Measurements from ENCODE around the gene UVSSA. TPM values are rescaled to one million over a fixed set of nuclear protein-coding genes. Genes with fewer than 3 reads are reported as not detected.

Gene UVSSA
- polyA plus RNA-seq, 1 donor from 2014 or later, result 13.3 TPM

GRCh38 chr4:1361431-1361830, 14.4 kb downstream of the UVSSA start:
- H3F3A ChIP-seq (ENCODE audit: insufficient read depth, low read length, poor library complexity, severe bottlenecking), result no peaks in the 10 kb centered on the region
- no peak overlapping the region for H3K4me2 ChIP-seq (ENCODE audit: low read length)
- no peak overlapping the region for H3K4me3 ChIP-seq (ENCODE audit: low read length)
- no peaks in the 10 kb centered on the region for H3K79me2 ChIP-seq (replicated peaks; ENCODE audit: insufficient read depth, low read length)
- H4K20me1 ChIP-seq (ENCODE audit: insufficient read depth), result no peaks in the 10 kb centered on the region
- no peak overlapping the region for H3K9ac ChIP-seq (ENCODE audit: low read length)
- TF ChIP-seq POLR2AphosphoS5 (IDR thresholded peaks at IDR 0.05), result no peak
- TF ChIP-seq, protein P1, sequence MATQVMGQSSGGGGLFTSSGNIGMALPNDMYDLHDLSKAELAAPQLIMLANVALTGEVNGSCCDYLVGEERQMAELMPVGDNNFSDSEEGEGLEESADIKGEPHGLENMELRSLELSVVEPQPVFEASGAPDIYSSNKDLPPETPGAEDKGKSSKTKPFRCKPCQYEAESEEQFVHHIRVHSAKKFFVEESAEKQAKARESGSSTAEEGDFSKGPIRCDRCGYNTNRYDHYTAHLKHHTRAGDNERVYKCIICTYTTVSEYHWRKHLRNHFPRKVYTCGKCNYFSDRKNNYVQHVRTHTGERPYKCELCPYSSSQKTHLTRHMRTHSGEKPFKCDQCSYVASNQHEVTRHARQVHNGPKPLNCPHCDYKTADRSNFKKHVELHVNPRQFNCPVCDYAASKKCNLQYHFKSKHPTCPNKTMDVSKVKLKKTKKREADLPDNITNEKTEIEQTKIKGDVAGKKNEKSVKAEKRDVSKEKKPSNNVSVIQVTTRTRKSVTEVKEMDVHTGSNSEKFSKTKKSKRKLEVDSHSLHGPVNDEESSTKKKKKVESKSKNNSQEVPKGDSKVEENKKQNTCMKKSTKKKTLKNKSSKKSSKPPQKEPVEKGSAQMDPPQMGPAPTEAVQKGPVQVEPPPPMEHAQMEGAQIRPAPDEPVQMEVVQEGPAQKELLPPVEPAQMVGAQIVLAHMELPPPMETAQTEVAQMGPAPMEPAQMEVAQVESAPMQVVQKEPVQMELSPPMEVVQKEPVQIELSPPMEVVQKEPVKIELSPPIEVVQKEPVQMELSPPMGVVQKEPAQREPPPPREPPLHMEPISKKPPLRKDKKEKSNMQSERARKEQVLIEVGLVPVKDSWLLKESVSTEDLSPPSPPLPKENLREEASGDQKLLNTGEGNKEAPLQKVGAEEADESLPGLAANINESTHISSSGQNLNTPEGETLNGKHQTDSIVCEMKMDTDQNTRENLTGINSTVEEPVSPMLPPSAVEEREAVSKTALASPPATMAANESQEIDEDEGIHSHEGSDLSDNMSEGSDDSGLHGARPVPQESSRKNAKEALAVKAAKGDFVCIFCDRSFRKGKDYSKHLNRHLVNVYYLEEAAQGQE (IDR thresholded peaks at IDR 0.05; ENCODE audit: borderline replicate concordance), result no peak
- H3K27me3 ChIP-seq (ENCODE audit: insufficient read depth, low read depth, low read length), result no peaks in the 10 kb centered on the region
- no peaks in the 10 kb centered on the region for H3K9me3 ChIP-seq (ENCODE audit: low read length)
- H3K36me3 ChIP-seq (ENCODE audit: insufficient read depth, low read length), result no peaks in the 10 kb centered on the region
- H2AFZ ChIP-seq (ENCODE audit: low read depth, low read length), result no peak overlapping the region
- no peaks in the 10 kb centered on the region for H3K9me2 ChIP-seq (ENCODE audit: insufficient read depth, low read length)
- H3K27ac ChIP-seq (ENCODE audit: low read length), result no peak overlapping the region

DNA sequence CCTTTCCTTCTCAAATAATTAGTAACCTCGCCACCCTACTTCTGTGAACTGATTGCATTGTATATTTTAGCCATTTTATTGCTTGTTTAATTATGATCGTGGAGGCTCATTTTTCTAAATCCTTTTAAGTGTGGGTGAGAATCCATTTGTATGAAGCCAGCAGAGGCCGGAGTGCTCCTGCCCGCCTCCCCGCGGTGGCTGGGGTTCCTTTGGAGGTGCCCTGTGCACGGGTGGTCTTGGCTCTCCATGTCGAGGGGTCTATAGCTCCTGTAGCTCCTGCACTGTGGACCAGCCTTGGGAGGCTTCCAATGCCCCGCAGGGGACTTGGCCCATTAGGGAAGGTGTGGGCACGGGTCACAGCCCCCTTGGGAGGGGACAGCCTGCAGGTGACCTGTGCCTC, 15.0 kb downstream of the UVSSA start:
- Histone ChIP-seq H3K79me2 (replicated peaks; ENCODE audit: insufficient read depth, low read length) (no peaks in the 10 kb centered on the region), H3K9ac (ENCODE audit: low read length) (no peak overlapping the region), H3K27ac (ENCODE audit: low read length) (no peak overlapping the region), H3K27me3 (ENCODE audit: insufficient read depth, low read depth, low read length) (no peaks in the 10 kb centered on the region), H3K4me2 (ENCODE audit: low read length) (no peak overlapping the region), H3K36me3 (ENCODE audit: insufficient read depth, low read length) (no peaks in the 10 kb centered on the region), H4K20me1 (ENCODE audit: insufficient read depth) (no peaks in the 10 kb centered on the region), H2AFZ (ENCODE audit: low read depth, low read length) (no peak overlapping the region), H3K9me2 (ENCODE audit: insufficient read depth, low read length) (no peaks in the 10 kb centered on the region), H3K4me3 (ENCODE audit: low read length) (no peak overlapping the region), H3K9me3 (ENCODE audit: low read length) (no peaks in the 10 kb centered on the region), H3F3A (ENCODE audit: insufficient read depth, low read length, poor library complexity, severe bottlenecking) (no peaks in the 10 kb centered on the region)
- no peak for TF ChIP-seq MXI1 (conservative IDR thresholded peaks at IDR 0.05; ENCODE audit: poor library complexity, severe bottlenecking)

DNA sequence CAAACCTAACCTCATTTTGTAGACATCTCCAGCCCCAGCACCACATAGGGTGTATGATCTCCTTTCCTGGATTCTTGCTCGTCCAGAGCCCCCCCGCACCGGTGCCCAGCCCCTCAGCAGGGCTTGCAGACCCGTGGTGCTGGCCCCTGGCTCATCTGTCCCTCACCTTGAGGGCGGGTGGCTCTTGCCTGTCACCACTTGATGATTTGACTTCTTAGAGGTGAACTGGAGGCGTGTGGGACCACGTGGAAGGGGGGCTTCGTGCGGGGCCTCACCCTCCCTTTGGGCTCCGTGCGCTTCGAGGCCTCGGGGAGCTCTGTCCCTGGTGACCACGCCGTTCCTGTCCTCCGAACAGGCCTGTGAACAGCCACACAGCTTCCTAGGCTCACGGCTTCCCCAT, 15.5 kb downstream of the UVSSA start:
- Histone ChIP-seq H3K79me2 (replicated peaks; ENCODE audit: insufficient read depth, low read length) (no peaks in the 10 kb centered on the region), H3F3A (ENCODE audit: insufficient read depth, low read length, poor library complexity, severe bottlenecking) (no peaks in the 10 kb centered on the region), H4K20me1 (ENCODE audit: insufficient read depth) (no peaks in the 10 kb centered on the region), H3K4me3 (ENCODE audit: low read length) (no peak overlapping the region), H3K4me2 (ENCODE audit: low read length) (no peak overlapping the region), H3K36me3 (ENCODE audit: insufficient read depth, low read length) (no peaks in the 10 kb centered on the region), H2AFZ (ENCODE audit: low read depth, low read length) (no peak overlapping the region), H3K9me3 (ENCODE audit: low read length) (no peaks in the 10 kb centered on the region), H3K27ac (ENCODE audit: low read length) (no peak overlapping the region), H3K9ac (ENCODE audit: low read length) (no peak overlapping the region), H3K27me3 (ENCODE audit: insufficient read depth, low read depth, low read length) (no peaks in the 10 kb centered on the region), H3K9me2 (ENCODE audit: insufficient read depth, low read length) (no peaks in the 10 kb centered on the region)
- TF ChIP-seq MXI1 (conservative IDR thresholded peaks at IDR 0.05; ENCODE audit: poor library complexity, severe bottlenecking) (no peak), TAF1 (IDR thresholded peaks at IDR 0.05; ENCODE audit: low read depth) (no peak), POLR2AphosphoS5 (IDR thresholded peaks at IDR 0.05) (no peak), SMC3 (conservative IDR thresholded peaks at IDR 0.05; ENCODE audit: poor library complexity) (no peak), EZH2 (IDR thresholded peaks at IDR 0.05; ENCODE audit: borderline replicate concordance, insufficient read depth, low read length, poor library complexity, severe bottlenecking) (no peak), EP300 (conservative IDR thresholded peaks at IDR 0.05; ENCODE audit: poor library complexity, severe bottlenecking) (no peak), RAD21 (conservative IDR thresholded peaks at IDR 0.05) (no peak), CTCF (IDR thresholded peaks at IDR 0.05; ENCODE audit: poor library complexity, severe bottlenecking) (no peak)
- TF ChIP-seq, protein P1 (IDR thresholded peaks at IDR 0.05; ENCODE audit: borderline replicate concordance), result no peak

Data from neural cell (in vitro differentiated cells).